Middle frontal gyrus (tissue), 1 donor: ENCODE results near the gene ZXDB.
"Not testable (repeated sequence)": the region's sequence is repeated elsewhere in the genome, so short reads cannot be mapped to it uniquely, and the experiment has no call there.

Experiments
- DNase-seq: peaks from one replicate; pipeline ENCODE4 v3.0.0-alpha.2; 2015; ENCODE audit warnings: low spot score; ENCODE audit errors: extremely low spot score

The ZXDB gene

DNA sequence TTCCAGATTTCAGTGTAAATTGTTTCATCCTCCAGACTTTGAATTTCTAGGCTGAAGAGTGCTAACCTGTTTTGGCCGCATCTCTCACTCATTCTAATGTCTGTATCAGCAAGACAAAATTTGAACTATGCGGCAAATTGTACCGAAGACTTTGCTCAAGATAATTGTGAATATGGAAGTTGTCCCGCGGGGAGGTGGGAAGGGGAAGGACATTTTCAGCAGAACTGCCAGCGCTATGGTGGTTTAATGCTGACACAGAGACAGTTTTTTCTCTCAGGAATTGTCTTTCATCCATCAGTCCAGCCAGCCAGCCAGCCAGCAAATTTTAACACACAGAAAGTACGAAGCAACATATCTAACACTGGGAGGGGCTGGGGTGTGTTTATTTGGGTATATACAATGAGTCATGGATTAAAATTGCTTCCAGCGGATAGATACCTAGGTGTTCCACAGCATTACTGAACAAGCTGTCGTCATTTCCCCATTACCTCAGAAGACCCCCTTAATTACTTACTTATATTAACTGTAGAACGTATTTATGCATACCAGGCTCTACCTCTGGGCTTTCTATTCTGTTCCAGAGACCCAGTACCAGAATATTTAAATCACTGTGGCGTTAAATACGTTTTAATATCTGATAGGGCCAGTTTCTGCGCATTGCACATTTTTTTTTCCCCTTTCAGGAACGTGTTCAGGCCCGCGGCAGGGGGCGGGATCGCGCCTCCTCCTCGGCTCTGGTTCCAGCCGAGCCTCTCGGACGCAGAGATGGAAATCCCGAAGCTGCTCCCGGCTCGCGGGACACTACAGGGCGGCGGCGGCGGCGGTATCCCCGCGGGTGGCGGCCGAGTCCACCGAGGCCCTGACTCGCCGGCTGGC, at the start of gene ZXDB:
TSS of gene ZXDB (plus strand) at position 728 of the 876 bp plus-strand sequence. CDS start at position 766, 38 bp downstream.
- not testable (repeated sequence) for DNase-seq

DNA sequence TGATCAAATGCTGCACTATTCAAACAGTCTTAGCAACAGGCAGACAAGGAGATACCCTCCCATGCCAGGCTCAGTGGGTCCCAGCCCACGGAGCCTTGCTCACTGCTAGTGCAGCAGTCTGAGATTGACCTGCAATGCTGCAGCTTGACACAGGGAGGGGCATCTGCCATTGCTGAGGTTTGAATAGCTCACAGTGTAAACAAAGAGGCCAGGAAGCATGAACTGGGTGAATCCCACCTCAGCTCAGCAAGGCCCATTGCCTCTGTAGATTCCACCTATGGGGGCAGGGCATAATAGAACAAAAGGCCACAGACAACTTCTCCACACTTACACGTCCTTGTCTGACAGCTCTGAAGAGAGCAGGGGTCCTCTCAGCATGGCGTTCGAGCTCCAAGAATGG, 26.6 kb upstream of the ZXDB start:
- DNase-seq = no peak

DNA sequence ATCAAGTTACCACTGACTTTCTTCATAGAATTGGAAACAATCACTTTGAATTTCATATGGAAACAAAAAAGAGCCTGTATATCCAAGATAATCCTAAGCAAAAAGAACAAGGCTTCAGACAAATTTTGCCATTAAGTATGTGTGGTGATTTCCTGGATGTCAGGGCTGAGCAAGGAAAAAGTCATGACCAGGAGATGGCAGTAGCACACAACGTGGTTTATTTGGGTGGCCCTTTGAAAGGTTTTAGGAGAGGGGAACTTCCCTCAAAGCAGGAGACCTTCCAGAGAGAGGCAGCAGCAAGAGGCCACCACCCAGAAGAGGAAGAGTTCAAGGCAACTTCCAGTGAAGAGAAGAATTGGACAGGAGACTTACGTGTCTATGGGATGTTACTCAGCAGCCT, 18.1 kb upstream of the ZXDB start:
- DNase-seq = no peak

DNA sequence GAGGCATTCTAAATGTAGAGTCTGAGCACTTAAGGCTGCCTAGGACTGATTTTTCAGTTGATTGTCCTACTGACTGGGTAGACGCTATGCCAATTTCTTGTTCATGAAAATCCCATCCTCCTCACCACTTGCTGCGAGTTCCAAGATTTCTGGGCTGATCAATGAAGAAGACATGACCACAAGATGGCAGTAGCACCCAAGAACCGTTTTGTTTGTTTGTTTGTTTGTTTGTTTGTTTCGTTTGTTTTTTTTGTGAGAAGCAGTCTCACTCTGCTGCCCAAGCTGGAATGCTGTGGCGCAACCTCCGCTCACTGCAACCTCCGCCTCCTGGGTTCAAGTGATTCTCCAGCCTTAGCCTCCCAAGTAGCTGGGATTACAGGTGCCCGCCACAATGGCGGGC, 8.9 kb upstream of the ZXDB start:
- not testable (repeated sequence) for DNase-seq

DNA sequence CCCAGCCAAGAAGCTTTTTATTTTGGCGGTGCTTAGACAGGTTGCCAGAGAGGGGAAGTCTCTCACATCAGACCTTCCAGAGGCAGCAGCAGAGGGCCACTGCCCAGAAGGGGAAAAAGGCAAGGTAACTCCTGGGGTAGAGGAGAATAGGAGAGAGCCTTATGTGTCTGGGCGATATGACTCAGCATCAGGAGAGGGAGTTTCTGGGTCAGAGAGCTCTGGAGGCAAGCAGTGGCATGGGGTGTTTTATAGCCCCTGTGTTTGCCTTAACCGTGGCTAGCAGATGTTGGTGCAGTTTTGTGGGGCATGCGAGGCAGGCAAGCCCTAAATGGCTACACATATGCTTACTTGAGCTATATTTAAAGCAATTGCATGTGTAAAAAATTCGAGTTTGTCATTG, 8.3 kb upstream of the ZXDB start:
- DNase-seq = no peak

DNA sequence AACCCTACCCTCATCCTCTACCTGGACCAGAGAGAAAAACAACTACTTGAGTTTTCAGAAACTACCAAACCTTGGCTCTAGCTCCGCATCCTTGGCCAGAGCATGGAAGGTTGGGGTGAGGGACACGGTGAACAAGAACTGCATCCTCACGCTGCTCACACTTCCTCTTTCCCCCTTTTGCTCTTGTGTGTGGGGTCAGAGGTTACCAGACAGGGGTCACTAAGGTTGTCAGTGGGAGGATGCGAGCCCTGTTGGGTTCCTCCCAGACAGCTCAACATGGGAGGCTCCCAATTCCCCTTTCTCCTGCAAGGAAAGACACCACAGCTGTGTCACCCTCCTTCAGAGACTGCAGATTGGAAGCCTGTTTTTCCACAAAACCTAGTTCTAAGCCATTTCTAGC, 5.5 kb upstream of the ZXDB start:
- DNase-seq = no peak

DNA sequence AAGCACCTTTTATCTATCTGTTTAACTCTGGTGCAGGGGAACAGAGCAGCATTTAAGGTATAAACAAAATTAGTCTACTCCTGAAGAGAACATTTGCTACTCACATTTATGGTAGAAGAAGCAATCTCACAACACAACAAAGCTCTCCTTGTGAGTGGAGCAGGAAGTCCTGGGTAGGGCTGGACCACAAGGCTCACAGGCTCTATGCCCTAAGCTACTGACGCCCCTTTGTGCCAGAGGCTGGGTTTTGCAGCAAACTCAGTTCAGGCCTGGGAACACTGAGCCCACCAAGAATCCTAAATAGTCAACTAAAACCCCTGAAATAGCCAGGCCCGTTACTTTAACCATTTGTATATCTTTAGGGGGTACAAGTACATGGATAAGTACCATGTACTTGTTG, 4.7 kb upstream of the ZXDB start:
- DNase-seq = no peak

DNA sequence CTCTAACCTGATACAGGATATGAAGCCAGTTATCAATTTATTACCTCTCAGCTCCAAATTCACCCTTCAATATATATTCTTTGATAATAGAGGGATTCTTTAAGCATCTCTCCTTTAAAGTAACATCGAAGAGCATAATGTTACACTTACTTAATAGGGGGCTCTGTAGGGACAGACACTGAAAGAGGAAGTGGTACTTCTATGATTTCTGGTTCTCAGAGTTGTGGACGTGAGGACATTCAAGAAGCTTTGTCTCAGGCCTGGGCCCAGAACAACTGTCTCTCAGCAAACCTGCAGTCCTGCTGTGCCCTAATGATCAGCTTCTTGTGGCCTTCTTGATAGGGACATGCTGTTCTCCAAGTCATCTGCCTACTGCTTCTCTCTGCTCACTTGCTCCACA, 4.2 kb upstream of the ZXDB start:
- DNase-seq = no peak

DNA sequence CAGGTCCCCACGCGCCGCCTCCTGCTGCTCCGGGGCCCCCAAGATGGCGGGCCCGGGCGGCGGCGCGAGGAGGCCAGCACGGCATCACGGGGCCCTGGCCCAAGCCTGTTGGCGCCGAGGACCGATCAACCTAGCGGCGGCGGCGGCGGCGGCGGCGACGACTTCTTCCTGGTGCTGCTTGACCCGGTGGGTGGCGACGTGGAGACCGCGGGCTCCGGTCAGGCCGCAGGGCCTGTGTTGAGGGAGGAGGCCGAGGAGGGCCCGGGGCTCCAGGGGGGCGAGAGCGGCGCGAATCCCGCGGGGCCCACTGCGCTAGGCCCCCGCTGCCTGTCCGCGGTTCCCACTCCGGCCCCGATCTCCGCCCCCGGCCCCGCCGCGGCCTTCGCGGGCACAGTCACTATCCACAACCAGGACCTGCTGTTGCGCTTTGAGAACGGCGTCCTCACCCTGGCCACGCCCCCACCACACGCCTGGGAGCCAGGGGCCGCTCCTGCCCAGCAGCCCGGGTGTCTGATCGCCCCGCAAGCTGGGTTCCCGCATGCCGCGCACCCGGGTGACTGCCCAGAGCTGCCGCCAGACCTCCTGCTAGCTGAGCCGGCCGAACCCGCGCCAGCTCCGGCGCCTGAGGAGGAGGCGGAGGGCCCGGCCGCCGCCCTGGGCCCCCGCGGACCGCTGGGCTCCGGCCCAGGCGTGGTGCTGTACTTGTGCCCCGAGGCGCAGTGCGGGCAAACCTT, 516 bp downstream of the ZXDB start:
- DNase-seq = not testable (repeated sequence)

DNA sequence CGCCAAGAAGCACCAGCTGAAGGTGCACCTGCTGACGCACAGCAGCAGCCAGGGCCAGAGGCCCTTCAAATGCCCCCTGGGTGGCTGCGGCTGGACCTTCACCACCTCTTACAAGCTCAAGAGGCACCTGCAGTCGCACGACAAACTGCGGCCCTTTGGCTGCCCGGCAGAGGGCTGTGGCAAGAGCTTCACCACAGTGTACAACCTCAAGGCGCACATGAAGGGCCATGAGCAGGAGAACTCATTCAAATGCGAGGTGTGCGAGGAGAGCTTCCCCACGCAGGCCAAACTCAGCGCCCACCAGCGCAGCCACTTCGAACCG, 1.0 kb downstream of the ZXDB start:
- DNase-seq = not testable (repeated sequence)

DNA sequence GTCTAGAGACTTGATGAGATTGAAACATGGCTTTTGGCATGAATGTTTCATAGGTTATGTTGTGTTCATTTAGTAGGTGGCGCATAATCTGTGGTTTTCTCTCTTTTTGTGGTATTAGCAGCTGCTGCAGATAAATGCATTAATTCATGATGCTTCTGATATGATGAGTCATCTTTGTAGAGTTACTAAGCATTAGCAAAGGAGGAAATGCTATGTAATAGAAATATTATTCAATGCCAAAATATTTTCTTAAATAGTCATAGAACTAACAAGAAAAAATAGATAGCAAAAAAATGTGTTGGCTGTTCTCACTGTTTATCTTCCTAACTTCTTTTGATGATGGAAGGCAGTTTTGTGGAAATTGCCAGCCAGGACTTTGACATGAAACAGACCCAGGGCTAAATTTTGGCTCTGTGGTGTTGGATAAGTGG, 3.6 kb downstream of the ZXDB start:
- no peak for DNase-seq

DNA sequence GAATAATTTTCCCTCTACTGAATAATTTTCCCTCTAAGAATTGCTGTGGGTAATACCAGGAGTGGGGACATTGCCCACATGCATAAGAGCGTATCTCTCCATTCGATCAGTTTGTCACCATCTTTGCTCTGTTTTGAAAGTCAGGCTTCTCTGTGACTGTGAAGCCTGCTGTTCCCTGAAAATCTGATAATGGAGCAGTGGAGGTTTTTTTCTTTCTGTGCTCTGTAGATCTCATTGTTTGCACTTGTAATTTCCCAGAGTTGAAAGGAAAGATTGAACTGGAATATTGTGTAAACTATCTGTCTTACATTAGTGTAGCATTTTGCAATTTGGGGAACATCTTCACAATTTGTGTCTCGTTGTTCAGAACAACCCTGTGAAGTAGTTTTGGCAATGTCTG, 4.3 kb downstream of the ZXDB start:
- DNase-seq = no peak

DNA sequence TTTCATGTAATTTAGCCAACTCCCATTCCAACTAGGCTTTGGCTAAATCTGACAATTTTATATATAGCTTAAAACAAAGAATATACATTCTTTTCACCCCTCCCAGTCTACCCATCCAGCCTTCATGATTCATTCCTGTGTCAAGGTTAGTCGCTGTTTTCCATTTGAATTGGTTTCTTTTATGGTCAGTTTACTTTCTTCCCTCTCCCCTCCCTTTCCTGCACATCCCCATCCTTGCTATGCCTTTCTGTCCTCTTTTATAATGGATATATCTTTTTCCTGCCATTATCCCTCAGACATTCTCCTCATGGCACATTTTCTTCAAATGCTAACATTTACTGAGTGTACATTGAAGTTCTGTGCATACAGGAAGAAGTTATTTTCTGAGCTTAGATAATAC, 4.7 kb downstream of the ZXDB start:
- DNase-seq = no peak

DNA sequence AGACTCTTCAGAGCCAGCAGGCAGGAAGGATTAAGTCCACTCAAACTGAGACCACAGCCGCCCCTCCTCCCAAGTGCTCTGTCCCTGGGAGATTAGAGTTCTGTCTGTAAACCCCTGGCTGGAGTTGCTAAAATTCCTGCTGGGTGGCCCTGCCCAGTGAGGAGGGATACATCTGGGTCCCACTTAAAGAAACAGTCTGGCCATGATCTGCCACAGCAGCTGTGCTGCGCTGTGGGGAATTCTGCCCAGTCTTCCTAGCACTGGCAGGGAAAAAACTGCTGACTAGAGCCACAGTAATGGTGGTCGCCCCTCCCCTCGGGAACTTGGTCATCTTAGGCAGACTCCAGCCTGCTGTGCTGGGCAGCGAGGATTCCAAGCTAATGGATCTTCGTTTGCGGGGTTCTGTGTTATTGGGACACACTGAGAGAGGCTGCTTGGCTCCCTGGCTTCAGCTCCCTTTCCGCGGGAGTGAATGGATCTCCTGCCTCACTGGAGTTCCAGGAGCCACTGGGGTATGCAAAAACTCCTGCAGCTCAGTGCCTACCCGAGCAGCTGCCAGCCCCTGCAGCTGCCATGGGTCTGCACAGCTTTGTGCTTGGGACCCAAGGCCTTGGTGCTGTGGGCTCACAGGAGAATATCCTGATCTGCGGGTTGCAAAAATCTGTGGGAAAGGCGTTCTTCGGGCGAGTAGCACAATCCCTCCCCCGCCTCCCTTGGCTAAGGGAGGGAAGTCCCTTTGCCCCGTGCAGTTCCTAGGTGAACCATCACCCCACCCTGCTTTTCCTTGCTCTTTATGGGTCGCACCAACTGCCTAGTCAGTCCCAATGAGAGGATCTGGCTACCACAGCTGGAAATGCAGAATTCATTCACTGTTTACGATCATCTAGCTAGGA, 15.7 kb downstream of the ZXDB start:
- no peak for DNase-seq

DNA sequence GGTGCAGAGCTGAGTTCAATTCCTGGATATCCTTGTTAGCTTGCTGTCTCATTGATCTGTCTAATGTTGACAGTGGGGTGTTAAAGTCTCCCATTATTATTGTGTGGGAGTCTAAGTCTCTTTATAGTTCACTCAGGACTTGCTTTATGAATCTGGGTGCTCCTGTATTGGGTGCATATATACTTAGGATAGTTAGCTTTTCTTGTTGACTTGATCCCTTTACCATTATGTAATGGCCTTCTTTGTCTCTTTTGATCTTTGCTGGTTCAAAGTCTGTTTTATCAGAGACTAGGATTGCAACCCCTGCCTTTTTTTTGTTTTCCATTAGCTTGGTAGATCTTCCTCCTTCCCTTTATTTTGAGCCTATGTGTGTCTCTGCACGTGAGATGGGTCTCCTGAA, 21.5 kb downstream of the ZXDB start:
- DNase-seq = not testable (repeated sequence)

DNA sequence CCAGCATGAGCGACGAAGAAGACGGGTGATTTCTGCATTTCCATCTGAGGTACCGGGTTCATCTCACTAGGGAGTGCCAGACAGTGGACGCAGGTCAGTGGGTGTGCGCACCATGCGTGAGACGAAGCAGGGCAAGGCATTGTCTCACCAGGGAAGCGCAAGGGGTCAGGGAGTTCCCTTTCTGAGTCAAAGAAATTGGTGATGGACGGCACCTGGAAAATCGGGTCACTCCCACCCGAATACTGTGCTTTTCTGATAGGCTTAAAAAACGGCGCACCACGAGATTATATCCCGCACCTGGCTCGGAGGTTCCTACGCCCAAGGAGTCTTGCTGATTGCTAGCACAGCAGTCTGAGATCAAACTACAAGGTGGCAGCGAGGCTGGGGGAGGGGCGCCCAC, 37.6 kb downstream of the ZXDB start:
- not testable (repeated sequence) for DNase-seq

DNA sequence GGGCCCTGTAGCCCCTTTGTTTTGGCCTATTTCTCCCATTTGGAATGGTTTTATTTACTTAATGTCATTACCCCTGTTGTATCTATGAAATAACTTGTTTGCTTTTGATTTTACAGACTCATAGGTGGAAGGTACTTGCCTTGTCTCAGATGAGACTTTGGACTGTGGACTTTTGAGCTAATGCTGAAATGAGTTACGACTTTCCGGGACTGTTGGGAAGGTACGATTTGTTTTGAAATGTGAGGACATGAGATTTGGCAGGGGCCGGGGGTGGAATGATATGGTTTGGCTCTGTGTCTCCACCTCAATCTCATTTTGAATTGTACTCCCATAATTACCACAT, 48.8 kb downstream of the ZXDB start:
- DNase-seq = no peak

DNA sequence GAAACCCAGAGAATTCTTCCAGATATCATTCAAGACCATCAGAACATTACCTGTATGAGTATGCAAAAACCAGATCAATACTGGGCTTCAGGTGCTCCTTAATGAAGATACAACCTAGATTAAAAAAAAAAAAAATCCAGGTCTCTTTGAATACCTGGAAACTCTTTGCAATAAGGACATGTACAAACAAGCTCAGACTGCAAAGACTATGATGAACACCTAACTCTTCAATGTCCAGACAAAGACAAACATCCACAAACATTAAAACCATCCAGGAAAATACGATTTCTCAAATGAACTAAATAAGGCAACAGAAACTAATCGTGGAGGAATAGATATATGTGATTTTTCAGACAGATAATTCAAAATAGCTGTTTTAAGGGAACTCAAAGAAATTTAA, 49.5 kb downstream of the ZXDB start:
- DNase-seq = no peak

DNA sequence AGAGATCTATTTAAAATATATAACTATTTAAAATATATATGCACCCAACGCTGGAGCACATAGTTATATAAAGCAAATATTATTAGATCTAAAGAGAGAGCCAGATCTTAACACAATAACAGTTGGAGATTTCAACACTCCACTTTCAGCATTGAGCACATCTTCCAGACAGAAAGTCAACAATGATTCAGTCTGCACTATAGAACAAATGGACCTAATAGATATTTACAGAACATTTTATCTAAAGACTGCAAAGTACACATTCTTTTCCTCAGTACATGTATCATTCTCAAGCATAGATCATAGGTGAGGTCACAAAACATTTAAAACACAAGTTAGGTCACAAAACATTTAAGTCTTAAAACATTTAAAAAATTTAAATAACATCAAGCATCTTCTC, 51.9 kb downstream of the ZXDB start:
- no peak for DNase-seq

DNA sequence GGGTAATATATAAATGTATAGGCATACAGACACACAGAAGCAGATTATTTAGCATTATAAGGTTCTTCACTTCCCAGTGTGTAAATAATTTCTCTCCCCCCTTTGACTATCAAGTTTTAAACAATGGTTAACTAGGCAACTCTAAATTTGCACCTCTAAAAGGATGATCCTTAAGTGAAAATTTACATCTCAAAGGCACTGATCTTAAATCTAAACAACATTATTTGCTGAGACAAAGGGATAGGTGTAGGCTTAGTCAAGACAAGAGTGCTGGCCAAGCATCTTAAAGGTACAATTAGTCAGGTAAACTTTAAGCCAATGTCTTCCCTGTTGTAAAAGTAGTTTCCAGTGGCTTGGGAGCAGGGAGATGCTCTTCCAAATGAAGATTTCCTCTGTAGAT, 55.2 kb downstream of the ZXDB start:
- DNase-seq = no peak
